Pancreas (tissue), 10 donors: Measurements from ENCODE around the gene DPP3. TPM values are rescaled to one million over a fixed set of nuclear protein-coding genes. Genes with fewer than 3 reads are reported as not detected.

Source experiments
- ATAC-seq, 4 donors: fragments of 200-7000 bp; cut with Tn5 transposase; one replicate each; pipeline versions ENCODE4 v1.8.0 to v1.9.1; 2020; ENCODE audit warnings: mild to moderate bottlenecking in 4 of 4, moderate library complexity in 4 of 4
- DNase-seq, 6 donors: peaks; one replicate each; pipeline ENCODE4 v3.0.0-alpha.2; 2020
- FAIRE-seq: peaks from 2 replicates; lab custom pipeline; 2012; peaks lifted over from hg19 to GRCh38; lab: Jason Lieb, UNC
- H3K27ac ChIP-seq, 4 donors: fragments of 200-600 bp; sonication (generic); 1 replicate in 3 of 4; 2 replicates in 1 of 4; pipeline versions ENCODE4 v1.5.0 to v1.8.0; 2020
- H3K27me3 ChIP-seq, 4 donors: fragments of 200-600 bp; one replicate each; pipeline ENCODE4 v1.8.0; 2021
- H3K36me3 ChIP-seq, 3 donors: fragments of 200-600 bp; sonication (generic) in 1 of 3; one replicate each; pipeline versions ENCODE4 v1.5.0 to v1.8.0; 2020 to 2021
- H3K4me1 ChIP-seq, 3 donors: fragments of 200-600 bp; one replicate each; pipeline ENCODE4 v1.8.0; 2021
- H3K4me3 ChIP-seq, 4 donors: fragments of 200-600 bp; sonication (generic) in 2 of 4; one replicate each; pipeline versions ENCODE4 v1.5.0 to v1.8.0; 2020 to 2021
- H3K9me3 ChIP-seq, 4 donors: fragments of 200-600 bp; one replicate each; pipeline ENCODE4 v1.8.0; 2021
- CTCF ChIP-seq, 4 donors: fragments of 200-600 bp; sonication (generic) in 3 of 4; IDR thresholded peaks; one replicate each; pipeline versions ENCODE4 v1.5.0 to v1.8.0; 2021; ENCODE audit warnings: antibody characterized with exemption in 4 of 4
- WGBS, 2 donors: extraction: QIAGEN DNeasy Blood & Tissue Kit; methylation state at CpG; one replicate each; pipeline ENCODE4 v1.1.7; 2013; 5-methylcytosine and 5-hydroxymethylcytosine counted together
- intact Hi-C, 3 donors: fragments of 100-400 bp; cut with DNase I; formaldehyde crosslinking; loops; one replicate each; pipeline versions ENCODE4 v1.11.1 to v1.14.2; 2022
- polyA plus RNA-seq, 2 donors: library from polyadenylated mRNA; stranded (reverse); fragments of 200-250 nt; gene quantifications; one replicate each; pipeline ENCODE4 v1.2.3, GENCODE V29; 2013
- total RNA-seq, 6 donors: library from RNA; stranded (reverse); fragmentation: NEBNext Ultra II Directional in 4 of 6; extraction: Animal tissue kit (Norgen Biotek cat#: 25700) in 4 of 6; gene quantifications; one replicate each; pipeline versions ENCODE4 v1.2.1 to v1.2.4, GENCODE V29; 2021 to 2023
- donor health status: healthy with polysubstance abuse.
- donor health status: DM: no; HTN: no; CAD: no; lungs with moderate emphysema.
- donor health status: DM: no; HTN: no; CAD: no.
- donor health status: control.
- donor health status: control.
- donor health status: Bipolar disorder and iron deficiency.
- donor health status: DM: yes; HTN: yes; CAD: no.
- donor health status: DM: no; HTN: no; CAD: no.
- donor health status: DM: no; HTN: no; CAD: no.
- donor health status: DM: yes; HTN: yes; CAD: no.

Gene DPP3
- total and polyA plus RNA-seq, 8 donors: 8.5 to 27.0 (median 20.7) TPM

- Histone ChIP-seq H3K36me3 (no peaks in the 10 kb centered on the region), H3K9me3 (no peaks in the 10 kb centered on the region), H3K27me3 (no peaks in the 10 kb centered on the region), H3K4me3 (no peak overlapping the region), H3K27ac (no peak overlapping the region), H3K4me1 (no peaks in the 10 kb centered on the region)
- WGBS, 2 donors: 82 to 84% methylated on average over 10 of the region's 10 CpGs
- intact Hi-C loops: no loop called here
- DNase-seq (no peak), ATAC-seq (no peak), FAIRE-seq (no peak)
- TF ChIP-seq CTCF (IDR thresholded peaks at IDR 0.05): no peak
These were observed 48.8 kb downstream of the DPP3 start for GRCh38 chr11:66529069-66529468.

- Histone ChIP-seq H3K36me3 (no peaks in the 10 kb centered on the region), H3K4me3 (no peak overlapping the region), H3K27me3 (no peaks in the 10 kb centered on the region), H3K9me3 (no peaks in the 10 kb centered on the region), H3K4me1 (no peaks in the 10 kb centered on the region), H3K27ac (no peak overlapping the region)
- DNase-seq (no peak), FAIRE-seq (no peak), ATAC-seq (peak in 1 of 4 donors; percentile 6)
- intact Hi-C loops: no loop called here
- 87 to 88% methylated on average over 12 to 13 of the region's 13 CpGs for WGBS, 2 donors
- no peak for TF ChIP-seq CTCF (IDR thresholded peaks at IDR 0.05)
These were observed 49.4 kb downstream of the DPP3 start for GRCh38 chr11:66529655-66530054.

GRCh38 chr11:66530927-66531709, 50.9 kb downstream of the DPP3 start:
- Histone ChIP-seq H3K36me3 (peaks cover 0 to 3% (median 0%) of the 10 kb centered on the region in 3 donors), H3K27me3 (no peaks in the 10 kb centered on the region), H3K4me1 (no peaks in the 10 kb centered on the region), H3K9me3 (no peaks in the 10 kb centered on the region), H3K27ac (no peak overlapping the region), H3K4me3 (no peak overlapping the region)
- WGBS, 2 donors: 78 to 80% methylated on average over 10 of the region's 10 CpGs
- DNase-seq (no peak), ATAC-seq (no peak), FAIRE-seq (no peak)
- intact Hi-C loops: no loop called here
- no peak for TF ChIP-seq CTCF (IDR thresholded peaks at IDR 0.05)

GRCh38 chr11:66531841-66532240, 51.6 kb downstream of the DPP3 start:
- Histone ChIP-seq H3K4me1 (no peaks in the 10 kb centered on the region), H3K27ac (no peak overlapping the region), H3K9me3 (no peaks in the 10 kb centered on the region), H3K4me3 (no peak overlapping the region), H3K27me3 (no peaks in the 10 kb centered on the region), H3K36me3 (peaks cover 0 to 3% (median 0%) of the 10 kb centered on the region in 3 donors)
- 91 to 95% methylated on average over 10 to 11 of the region's 11 CpGs for WGBS, 2 donors
- TF ChIP-seq CTCF (IDR thresholded peaks at IDR 0.05): no peak
- FAIRE-seq: no peak
- DNase-seq: no peak
- ATAC-seq: no peak
- intact Hi-C loops: no loop called here

- TF ChIP-seq CTCF (IDR thresholded peaks at IDR 0.05): no peak
- intact Hi-C loops: no loop called here
- no peak for ATAC-seq
- DNase-seq: no peak
- Histone ChIP-seq H3K9me3 (no peaks in the 10 kb centered on the region), H3K4me3 (no peak overlapping the region), H3K36me3 (peaks cover 0 to 3% (median 0%) of the 10 kb centered on the region in 3 donors), H3K4me1 (no peaks in the 10 kb centered on the region), H3K27me3 (no peaks in the 10 kb centered on the region), H3K27ac (no peak overlapping the region)
- 72 to 84% methylated on average over 6 of the region's 6 CpGs for WGBS, 2 donors
- no peak for FAIRE-seq
These were observed 52.5 kb downstream of the DPP3 start for GRCh38 chr11:66532784-66533183.
